ENCODE data around the gene ILDR2. TPM values are rescaled to one million over a fixed set of nuclear protein-coding genes. Genes with fewer than 3 reads are reported as not detected.
A peak's percentile ranks its signal among the peaks of the same experiment; 100 is the strongest.

The ILDR2 gene
- total and polyA plus RNA-seq, 9 of the 15 experiments (the other 6 are each of a cell fraction or from before 2014, with no cell fraction given): 0.03 to 0.31 (median 0.18) TPM; not detected in 2

DNA sequence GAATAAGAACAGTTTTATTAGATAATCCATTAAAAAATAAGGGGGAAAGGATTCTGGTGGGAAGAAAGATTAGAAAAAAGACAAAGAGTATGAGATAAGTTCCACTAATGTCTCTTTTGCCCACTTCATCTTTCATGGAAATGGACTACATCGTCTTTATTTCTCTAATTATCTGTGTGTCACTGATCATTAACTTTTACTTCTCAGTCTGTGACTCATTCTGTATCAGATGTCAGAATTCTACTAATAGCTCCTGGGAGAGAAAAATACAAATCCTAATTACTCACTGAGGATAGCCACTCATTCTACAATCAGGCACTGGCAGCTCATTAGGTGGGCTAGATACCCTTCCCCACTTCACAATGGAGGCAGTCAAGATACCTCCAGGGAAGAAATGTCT is 41.7 kb downstream of the ILDR2 start (continued):
- TF ChIP-seq, protein P1, sequence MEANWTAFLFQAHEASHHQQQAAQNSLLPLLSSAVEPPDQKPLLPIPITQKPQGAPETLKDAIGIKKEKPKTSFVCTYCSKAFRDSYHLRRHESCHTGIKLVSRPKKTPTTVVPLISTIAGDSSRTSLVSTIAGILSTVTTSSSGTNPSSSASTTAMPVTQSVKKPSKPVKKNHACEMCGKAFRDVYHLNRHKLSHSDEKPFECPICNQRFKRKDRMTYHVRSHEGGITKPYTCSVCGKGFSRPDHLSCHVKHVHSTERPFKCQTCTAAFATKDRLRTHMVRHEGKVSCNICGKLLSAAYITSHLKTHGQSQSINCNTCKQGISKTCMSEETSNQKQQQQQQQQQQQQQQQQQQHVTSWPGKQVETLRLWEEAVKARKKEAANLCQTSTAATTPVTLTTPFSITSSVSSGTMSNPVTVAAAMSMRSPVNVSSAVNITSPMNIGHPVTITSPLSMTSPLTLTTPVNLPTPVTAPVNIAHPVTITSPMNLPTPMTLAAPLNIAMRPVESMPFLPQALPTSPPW (CRISPR knock-in tag; IDR thresholded peaks at IDR 0.05): no peak
- TF ChIP-seq ZNF165 (CRISPR knock-in tag; IDR thresholded peaks at IDR 0.05; ENCODE audit: borderline replicate concordance) (no peak), ZNF780A (CRISPR knock-in tag; IDR thresholded peaks at IDR 0.05) (no peak), ZNF551 (CRISPR knock-in tag; IDR thresholded peaks at IDR 0.05) (no peak), SRSF9 (IDR thresholded peaks at IDR 0.05; ENCODE audit: borderline replicate concordance, low read depth, low read length) (no peak), ERF (CRISPR knock-in tag; IDR thresholded peaks at IDR 0.05) (no peak)

DNA sequence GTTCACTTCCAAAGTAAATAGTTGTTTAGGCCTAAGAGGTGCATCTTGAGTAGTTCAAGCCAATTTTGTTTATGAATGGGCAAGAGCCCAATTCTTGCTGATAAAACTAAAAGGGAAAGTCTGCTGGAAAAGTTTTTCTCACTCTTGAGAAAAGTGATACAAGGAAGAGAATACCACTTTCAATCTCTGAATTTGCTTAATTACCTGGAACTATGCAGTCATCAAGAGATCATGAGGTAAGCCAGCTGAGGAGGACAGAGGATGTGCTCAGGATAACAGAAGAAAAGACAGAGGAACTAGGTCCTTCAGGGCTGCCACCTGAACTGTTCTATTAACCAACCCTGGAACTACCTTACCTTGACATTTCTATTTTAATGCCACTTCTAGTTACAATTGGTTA is 42.2 kb downstream of the ILDR2 start:
- H4K20me1 ChIP-seq (replicated peaks; ENCODE audit: control insufficient read depth, insufficient read depth, low read length): no peaks in the 10 kb centered on the region
- in situ Hi-C loops (cut with MboI): no loop called here
- FAIRE-seq (peak; percentile 62), DNase-seq (ENCODE audit: extremely low read depth in 1 of 4, low spot score in 3 of 4) (no peak), ATAC-seq (no peak)
- H3K9me1 ChIP-seq (ENCODE audit: control insufficient read depth, insufficient read depth, low read length): no peaks in the 10 kb centered on the region
- ChIA-PET POLR2A (interaction anchor here (1.1 to 1.2 kb wide), 2 partner anchors 13 to 23 kb away, joined by 3 to 6 read pairs; no protein-coding TSS in a partner anchor), CTCF (ENCODE audit: low intra/inter-chr PET ratio) (no interaction called here)
- H3K4me3 ChIP-seq: no peak overlapping the region
- peaks cover 13 to 22% of the 10 kb centered on the region in 2 experiments for H3K27me3 ChIP-seq (ENCODE audit: control insufficient read depth in 2 of 2, insufficient read depth in 2 of 2, low read length in 2 of 2)
- no TSS peak for BruUV-seq (replicated peaks)
- no peaks in the 10 kb centered on the region for H3K36me3 ChIP-seq (ENCODE audit: control insufficient read depth, insufficient read depth, low read length)
- H3K9me3 ChIP-seq (replicated peaks; ENCODE audit: control insufficient read depth, insufficient read depth, low read depth, low read length): no peaks in the 10 kb centered on the region
- H3K9ac ChIP-seq (ENCODE audit: insufficient read depth in 1 of 2, low read depth in 2 of 2, low read length in 2 of 2): no peak overlapping the region
- no peak overlapping the region for H3K27ac ChIP-seq (ENCODE audit: extremely low read depth, low read depth, low read length)
- no peaks in the 10 kb centered on the region for H3K4me1 ChIP-seq (replicated peaks in 1 of 2; ENCODE audit: control insufficient read depth in 2 of 2, insufficient read depth in 2 of 2, low read length in 2 of 2)
- no peaks in the 10 kb centered on the region for H3K79me2 ChIP-seq (ENCODE audit: control insufficient read depth, insufficient read depth, low read length)
- H2AFZ ChIP-seq (ENCODE audit: low read depth, low read length): no peak overlapping the region
- intact Hi-C loops (cut with micrococcal nuclease): no loop called here
- no peak for TF ChIP-seq CHD2 (IDR thresholded peaks at IDR 0.05; ENCODE audit: low read depth, low read length)
- no peak for TF ChIP-seq CBX2 (IDR thresholded peaks at IDR 0.05; ENCODE audit: insufficient read depth, low read length, poor library complexity, severe bottlenecking)
- no peak for TF ChIP-seq ELF1 (tag; IDR thresholded peaks at IDR 0.05)
- TF ChIP-seq ASH1L (IDR thresholded peaks at IDR 0.05; ENCODE audit: borderline replicate concordance, low read depth, partially characterized antibody): no peak
- TF ChIP-seq RHOXF2B (CRISPR knock-in tag; conservative IDR thresholded peaks at IDR 0.05): no peak
- H3K4me2 ChIP-seq (ENCODE audit: insufficient read depth, low read length): no peak overlapping the region

Measured in K562 (cell line).